ENCODE results near the gene FRMD8.

DNA sequence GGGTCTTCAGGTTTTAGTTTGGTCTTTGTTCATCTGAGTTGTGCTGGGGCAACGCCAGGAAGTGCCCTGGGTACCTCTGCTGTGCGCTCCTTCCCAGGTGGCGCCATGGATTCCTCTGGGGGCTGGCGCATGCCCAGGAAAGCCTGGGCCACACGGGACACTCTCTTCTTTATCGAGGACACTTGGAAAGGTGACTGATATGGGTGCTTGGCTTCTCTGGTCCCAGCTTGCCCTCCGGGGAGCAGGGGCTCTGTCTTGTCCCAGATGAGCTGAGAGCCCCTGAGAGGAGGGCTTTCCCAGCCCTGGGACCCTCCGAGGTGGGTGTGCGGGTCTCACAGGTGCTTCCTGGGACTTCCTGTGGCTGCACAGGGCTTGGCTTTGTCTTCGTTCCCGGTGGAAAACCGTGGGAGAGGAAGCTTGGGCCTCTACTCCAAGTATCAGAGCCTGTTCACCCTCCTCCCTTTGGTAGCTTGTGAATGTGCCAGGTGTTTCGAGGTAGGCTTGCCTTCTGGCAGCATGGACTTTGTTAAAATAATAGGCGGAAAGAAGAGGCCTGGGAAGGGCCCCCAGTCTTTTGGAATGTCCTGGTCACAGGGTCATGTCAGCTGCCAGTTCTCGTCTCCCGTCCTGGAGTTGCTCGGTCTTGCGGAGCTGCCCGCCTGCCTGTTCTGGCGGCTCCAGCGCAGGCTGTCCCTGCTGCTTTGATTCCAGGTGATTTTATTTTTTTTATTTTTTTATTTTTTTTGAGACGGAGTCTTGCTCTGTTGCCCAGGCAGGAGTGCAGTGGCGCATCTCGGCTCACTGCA, 26.0 kb downstream of the FRMD8 start:
- TF ChIP-seq POLR2A (IDR thresholded peaks at IDR 0.05; ENCODE audit: low read depth, low read length) = no peak
- no peak for TF ChIP-seq POLR2AphosphoS5 (IDR thresholded peaks at IDR 0.05; ENCODE audit: low read depth, low read length)
- TF ChIP-seq TAF1 (IDR thresholded peaks at IDR 0.05; ENCODE audit: borderline replicate concordance, low read depth, low read length) = no peak
